ENCODE data around the gene STAG1. TPM values are rescaled to one million over a fixed set of nuclear protein-coding genes. Genes with fewer than 3 reads are reported as not detected.

STAG1 gene
- total and polyA plus RNA-seq, 2 experiments from 2014 or later: 9.0 to 21.9 TPM

DNA sequence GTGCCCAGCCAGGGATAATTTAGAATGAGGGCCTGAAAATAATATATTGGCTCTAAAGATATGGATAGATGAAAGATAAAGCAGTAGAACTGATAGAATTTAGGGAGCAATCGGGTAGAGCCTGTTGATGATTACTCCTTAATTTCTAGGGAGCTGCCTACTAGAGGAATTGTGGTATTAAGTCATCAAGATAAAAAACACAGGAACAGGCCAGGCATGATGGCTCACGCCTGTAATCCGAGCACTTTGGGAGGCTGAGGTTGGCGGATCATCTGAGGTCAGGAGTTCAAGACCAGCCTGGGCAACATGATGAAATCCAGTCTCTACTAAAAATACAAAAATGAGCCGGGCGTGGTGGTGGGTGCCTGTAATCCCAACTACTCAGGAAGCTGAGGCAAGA, 371.6 kb downstream of the STAG1 start (continued):
- no peak for TF ChIP-seq STAT1 (IDR thresholded peaks at IDR 0.05; ENCODE audit: unreplicated experiment)

DNA sequence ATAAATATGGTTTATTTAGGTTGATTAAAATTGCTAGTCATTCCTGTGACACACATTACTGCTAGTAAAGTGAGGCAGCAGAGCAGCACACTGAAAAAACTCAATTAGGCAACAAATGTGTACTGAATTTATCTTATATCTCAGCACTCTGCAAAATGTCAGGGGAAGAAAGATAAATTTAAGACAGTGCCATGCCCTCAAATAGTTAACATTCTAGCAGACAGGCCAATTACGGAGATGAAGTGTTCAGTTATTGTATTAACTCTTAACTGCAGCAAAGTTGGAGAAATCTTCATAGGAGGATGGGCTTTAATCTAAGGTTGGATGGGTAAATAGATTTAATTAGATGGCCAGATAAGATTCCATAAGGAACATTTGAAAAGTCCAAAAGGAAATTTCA, 374.2 kb downstream of the STAG1 start:
- no peak for ATAC-seq
- H3F3A ChIP-seq (replicated peaks; ENCODE audit: low read depth): no peaks in the 10 kb centered on the region
- Mint-ChIP-seq H3K36me3 (ENCODE audit: low read depth) (peaks cover 11% of the 10 kb centered on the region), H3K27me3 (ENCODE audit: insufficient read depth, low read depth, poor library complexity) (no peaks in the 10 kb centered on the region), H3K27ac (no peak overlapping the region), H3K4me3 (no peak overlapping the region), H3K9me3 (peaks cover 5% of the 10 kb centered on the region; the same call in 1 of the 3 replicates), H3K4me1 (no peaks in the 10 kb centered on the region)
- H2AFZ ChIP-seq: no peak overlapping the region
- TF ChIP-seq JUNB (IDR thresholded peaks at IDR 0.05; ENCODE audit: unreplicated experiment): no peak
- no peak for TF ChIP-seq ETS1 (IDR thresholded peaks at IDR 0.05)
- no peak for TF ChIP-seq REST (IDR thresholded peaks at IDR 0.05; ENCODE audit: unreplicated experiment)
- TF ChIP-seq EZH2phosphoT487 (IDR thresholded peaks at IDR 0.05; ENCODE audit: unreplicated experiment): no peak
- no peak for TF ChIP-seq NANOG (IDR thresholded peaks at IDR 0.05; ENCODE audit: borderline replicate concordance)
- no peak for TF ChIP-seq POLR2AphosphoS5 (IDR thresholded peaks at IDR 0.05; ENCODE audit: low read depth)
- no peak for TF ChIP-seq EZH2 (IDR thresholded peaks at IDR 0.05; ENCODE audit: low read depth, unreplicated experiment)
- no peak for TF ChIP-seq STAT1 (IDR thresholded peaks at IDR 0.05; ENCODE audit: unreplicated experiment)
- no peak for TF ChIP-seq ZNF331 (CRISPR knock-in tag; IDR thresholded peaks at IDR 0.05; ENCODE audit: low read depth)
- TF ChIP-seq ZNF114 (CRISPR knock-in tag; IDR thresholded peaks at IDR 0.05): no peak
- no peak for TF ChIP-seq ZNF462 (CRISPR knock-in tag; IDR thresholded peaks at IDR 0.05)
- H3K27ac ChIP-seq (ENCODE audit: low read depth): no peak overlapping the region
- no peaks in the 10 kb centered on the region for H3K4me1 ChIP-seq (ENCODE audit: insufficient read depth)
- no peak overlapping the region for H3K4me2 ChIP-seq
- H3K79me2 ChIP-seq (replicated peaks; ENCODE audit: insufficient read depth): no peaks in the 10 kb centered on the region
- H3K27me3 ChIP-seq (ENCODE audit: insufficient read depth): no peaks in the 10 kb centered on the region
- no peaks in the 10 kb centered on the region for H3K9me2 ChIP-seq (ENCODE audit: insufficient read depth)
- no peaks in the 10 kb centered on the region; the same call in 1 of the 2 replicates for H3K36me3 ChIP-seq (ENCODE audit: insufficient read depth)
- H4K20me1 ChIP-seq (replicated peaks; ENCODE audit: insufficient read depth): no peaks in the 10 kb centered on the region
- no peak for DNase-seq (ENCODE audit: low spot score)
- no peak overlapping the region for H3K4me3 ChIP-seq
